ENCODE measurements around the gene LPA.

LPA gene

DNA sequence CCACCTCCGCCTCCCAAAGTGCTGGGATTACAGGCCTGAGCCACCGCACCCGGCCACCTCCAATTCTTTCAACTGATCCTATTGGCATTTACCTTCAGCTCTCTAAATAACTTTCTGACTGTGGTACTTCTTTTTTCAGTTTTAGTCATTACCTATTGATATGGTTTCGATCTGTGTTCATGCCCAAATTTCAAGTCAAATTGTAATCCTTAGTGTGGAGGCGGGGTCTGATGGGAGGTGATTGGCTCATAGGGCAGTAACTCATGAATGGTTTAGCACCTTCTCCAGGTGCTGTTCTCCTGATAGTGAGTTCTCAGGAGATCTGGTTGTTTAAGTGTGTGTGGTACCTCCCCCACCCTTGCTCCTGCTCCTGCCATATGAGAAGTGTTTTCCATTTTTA is 140.9 kb downstream of the LPA start:
- H3K9ac ChIP-seq (ENCODE audit: low read length) = no peak overlapping the region
- H3K27me3 ChIP-seq (ENCODE audit: low read depth, low read length) = peaks cover 23% of the 10 kb centered on the region
- no peak overlapping the region for H2AFZ ChIP-seq (ENCODE audit: low read depth, low read length)
- H3K4me2 ChIP-seq (ENCODE audit: low read length) = no peak overlapping the region
- H3K4me1 ChIP-seq (ENCODE audit: low read length) = peaks cover 7% of the 10 kb centered on the region
- no peak overlapping the region for H3K4me3 ChIP-seq (ENCODE audit: low read length)
- H3K79me2 ChIP-seq (ENCODE audit: low read length) = no peaks in the 10 kb centered on the region
- H3K36me3 ChIP-seq (replicated peaks; ENCODE audit: low read depth, low read length) = no peaks in the 10 kb centered on the region
- H4K20me1 ChIP-seq (ENCODE audit: insufficient read depth, low read length) = no peaks in the 10 kb centered on the region
- no peak for TF ChIP-seq EZH2phosphoT487 (IDR thresholded peaks at IDR 0.05; ENCODE audit: low read depth)
- TF ChIP-seq, protein P1, sequence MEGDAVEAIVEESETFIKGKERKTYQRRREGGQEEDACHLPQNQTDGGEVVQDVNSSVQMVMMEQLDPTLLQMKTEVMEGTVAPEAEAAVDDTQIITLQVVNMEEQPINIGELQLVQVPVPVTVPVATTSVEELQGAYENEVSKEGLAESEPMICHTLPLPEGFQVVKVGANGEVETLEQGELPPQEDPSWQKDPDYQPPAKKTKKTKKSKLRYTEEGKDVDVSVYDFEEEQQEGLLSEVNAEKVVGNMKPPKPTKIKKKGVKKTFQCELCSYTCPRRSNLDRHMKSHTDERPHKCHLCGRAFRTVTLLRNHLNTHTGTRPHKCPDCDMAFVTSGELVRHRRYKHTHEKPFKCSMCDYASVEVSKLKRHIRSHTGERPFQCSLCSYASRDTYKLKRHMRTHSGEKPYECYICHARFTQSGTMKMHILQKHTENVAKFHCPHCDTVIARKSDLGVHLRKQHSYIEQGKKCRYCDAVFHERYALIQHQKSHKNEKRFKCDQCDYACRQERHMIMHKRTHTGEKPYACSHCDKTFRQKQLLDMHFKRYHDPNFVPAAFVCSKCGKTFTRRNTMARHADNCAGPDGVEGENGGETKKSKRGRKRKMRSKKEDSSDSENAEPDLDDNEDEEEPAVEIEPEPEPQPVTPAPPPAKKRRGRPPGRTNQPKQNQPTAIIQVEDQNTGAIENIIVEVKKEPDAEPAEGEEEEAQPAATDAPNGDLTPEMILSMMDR (IDR thresholded peaks at IDR 0.05; ENCODE audit: low read depth, low read length) = no peak
- no peaks in the 10 kb centered on the region for H3K9me3 ChIP-seq (ENCODE audit: insufficient read depth, low read length)
- no peak overlapping the region for H3K27ac ChIP-seq (ENCODE audit: low read length)

DNA sequence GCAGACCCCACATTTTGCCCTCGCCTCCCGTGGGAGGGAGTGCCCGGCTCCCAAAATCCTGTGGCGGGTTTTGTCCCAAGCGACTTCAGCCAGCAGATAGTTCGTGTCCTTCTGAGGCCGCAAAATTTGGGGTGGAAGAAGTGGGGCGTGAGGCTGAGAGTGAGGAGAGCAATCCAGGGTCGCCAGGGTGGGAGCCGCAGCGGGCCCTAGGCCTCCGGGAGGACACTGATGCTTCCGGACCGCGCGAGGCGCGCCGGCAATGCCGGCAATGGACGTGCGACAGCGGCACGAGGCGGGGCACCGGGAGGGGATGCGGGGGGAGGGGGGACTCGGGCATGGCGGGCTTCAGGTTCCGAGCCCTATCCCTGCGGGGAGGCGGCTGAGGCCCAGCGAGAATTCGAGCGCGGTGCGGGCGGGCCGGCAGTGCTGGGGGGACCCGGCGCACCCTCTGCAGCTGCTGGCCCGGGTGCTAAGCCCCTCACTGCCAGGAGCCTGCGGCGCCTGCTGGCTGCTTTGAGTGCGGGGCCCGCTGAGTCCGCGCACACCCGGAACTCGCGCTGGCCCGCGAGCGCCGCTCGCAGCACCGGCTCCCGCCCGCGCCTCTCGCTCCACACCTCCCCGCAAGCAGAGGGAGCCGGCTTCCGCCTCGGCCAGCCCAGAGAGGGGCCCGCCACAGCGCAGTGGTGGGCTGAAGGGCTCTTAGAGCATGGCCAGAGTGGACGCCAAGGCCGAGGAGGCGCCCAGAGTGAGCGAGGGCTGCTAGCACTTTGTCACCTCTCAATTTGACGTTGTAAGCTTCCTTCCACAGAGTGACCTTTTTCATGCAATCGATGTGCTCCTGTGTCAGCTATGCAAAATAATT is 143.8 kb downstream of the LPA start:
- Histone ChIP-seq H3K27me3 (ENCODE audit: low read depth, low read length) (peaks cover 17% of the 10 kb centered on the region), H3K27ac (ENCODE audit: low read length) (no peak overlapping the region), H3K4me1 (ENCODE audit: low read length) (peaks cover 7% of the 10 kb centered on the region), H3K4me2 (ENCODE audit: low read length) (peak overlapping the region; percentile 88), H2AFZ (ENCODE audit: low read depth, low read length) (peak overlapping the region; percentile 77), H3K4me3 (ENCODE audit: low read length) (peak overlapping the region; percentile 76), H3K79me2 (ENCODE audit: low read length) (no peaks in the 10 kb centered on the region), H3K9me3 (ENCODE audit: insufficient read depth, low read length) (no peaks in the 10 kb centered on the region), H3K9ac (ENCODE audit: low read length) (peak overlapping the region; percentile 37; the same call in 1 of the 2 replicates), H4K20me1 (ENCODE audit: insufficient read depth, low read length) (no peaks in the 10 kb centered on the region), H3K36me3 (replicated peaks; ENCODE audit: low read depth, low read length) (no peaks in the 10 kb centered on the region)
- TF ChIP-seq, protein P1 (IDR thresholded peaks at IDR 0.05; ENCODE audit: low read depth, low read length) = no peak
- no peak for TF ChIP-seq EZH2phosphoT487 (IDR thresholded peaks at IDR 0.05; ENCODE audit: low read depth)

DNA sequence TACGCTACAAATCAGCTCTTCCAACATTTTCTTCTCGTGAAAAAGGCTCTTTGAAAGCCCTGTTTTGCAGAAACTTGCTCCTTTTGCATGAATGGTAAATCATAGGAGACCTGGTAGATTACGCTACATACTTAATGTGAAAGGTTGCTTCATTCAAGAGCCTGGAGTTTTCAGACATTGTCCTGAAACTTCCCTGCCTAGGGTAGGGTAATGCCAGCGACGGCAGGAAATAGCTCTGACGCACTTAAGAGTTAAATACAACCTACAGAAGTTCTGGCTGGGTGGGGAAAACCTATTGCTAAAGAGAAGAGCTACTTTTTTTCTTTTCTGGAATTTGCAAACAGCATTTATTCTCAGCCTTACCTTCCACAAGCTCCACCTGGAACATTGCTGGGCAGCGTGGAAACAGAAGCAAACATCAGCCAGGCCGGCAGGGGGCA is 144.5 kb downstream of the LPA start:
- H3K9me3 ChIP-seq (ENCODE audit: insufficient read depth, low read length) = no peaks in the 10 kb centered on the region
- no peak overlapping the region for H3K27ac ChIP-seq (ENCODE audit: low read length)
- peaks cover 7% of the 10 kb centered on the region for H3K4me1 ChIP-seq (ENCODE audit: low read length)
- H3K4me2 ChIP-seq (ENCODE audit: low read length) = peak overlapping the region; percentile 88
- no peaks in the 10 kb centered on the region for H3K36me3 ChIP-seq (replicated peaks; ENCODE audit: low read depth, low read length)
- TF ChIP-seq EZH2phosphoT487 (IDR thresholded peaks at IDR 0.05; ENCODE audit: low read depth) = no peak
- TF ChIP-seq, protein P1 (IDR thresholded peaks at IDR 0.05; ENCODE audit: low read depth, low read length) = peak; percentile 74
- H3K4me3 ChIP-seq (ENCODE audit: low read length) = peak overlapping the region; percentile 76
- no peaks in the 10 kb centered on the region for H4K20me1 ChIP-seq (ENCODE audit: insufficient read depth, low read length)
- no peak overlapping the region for H2AFZ ChIP-seq (ENCODE audit: low read depth, low read length)
- H3K9ac ChIP-seq (ENCODE audit: low read length) = no peak overlapping the region; the same call in 1 of the 2 replicates
- peaks cover 17% of the 10 kb centered on the region for H3K27me3 ChIP-seq (ENCODE audit: low read depth, low read length)
- H3K79me2 ChIP-seq (ENCODE audit: low read length) = no peaks in the 10 kb centered on the region

DNA sequence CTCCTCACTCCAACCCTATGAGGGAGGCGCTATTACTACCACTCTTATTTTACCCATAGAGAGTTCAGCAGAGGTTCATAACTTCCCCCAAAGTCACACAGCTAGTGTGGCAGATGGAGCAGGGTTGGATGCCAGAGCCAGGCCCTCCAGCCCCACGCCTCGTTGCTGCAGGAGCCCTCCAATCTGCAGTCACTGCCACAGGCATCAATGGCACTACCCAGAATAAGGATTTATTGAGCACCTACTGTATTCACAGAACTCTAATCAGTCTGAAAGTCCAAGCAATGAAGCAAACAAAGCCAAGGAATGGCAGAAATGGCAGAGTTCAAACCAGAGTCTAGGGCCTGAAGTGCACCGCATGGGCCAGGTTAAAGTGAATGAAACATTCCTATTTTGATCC is 144.9 kb downstream of the LPA start:
- Histone ChIP-seq H3K79me2 (ENCODE audit: low read length) (no peaks in the 10 kb centered on the region), H4K20me1 (ENCODE audit: insufficient read depth, low read length) (no peaks in the 10 kb centered on the region), H3K9me3 (ENCODE audit: insufficient read depth, low read length) (no peaks in the 10 kb centered on the region), H3K36me3 (replicated peaks; ENCODE audit: low read depth, low read length) (no peaks in the 10 kb centered on the region), H3K27ac (ENCODE audit: low read length) (no peak overlapping the region), H3K4me2 (ENCODE audit: low read length) (no peak overlapping the region), H3K9ac (ENCODE audit: low read length) (no peak overlapping the region), H2AFZ (ENCODE audit: low read depth, low read length) (no peak overlapping the region), H3K27me3 (ENCODE audit: low read depth, low read length) (peaks cover 17% of the 10 kb centered on the region), H3K4me1 (ENCODE audit: low read length) (peaks cover 7% of the 10 kb centered on the region), H3K4me3 (ENCODE audit: low read length) (no peak overlapping the region)
- no peak for TF ChIP-seq EZH2phosphoT487 (IDR thresholded peaks at IDR 0.05; ENCODE audit: low read depth)
- TF ChIP-seq, protein P1 (IDR thresholded peaks at IDR 0.05; ENCODE audit: low read depth, low read length) = no peak
